Esophagus muscularis mucosa (tissue), 4 donors: ENCODE measurements around the gene ZNF316. TPM values are rescaled to one million over a fixed set of nuclear protein-coding genes. Genes with fewer than 3 reads are reported as not detected.

Experiments
- DNase-seq: peaks from one replicate; pipeline ENCODE4 v3.0.0-alpha.2; 2017; ENCODE audit errors: extremely low spot score
- H3K27ac ChIP-seq, 4 donors: fragments of 200-600 bp; sonication (generic); replicated peaks in 1 of 4; 1 replicate in 3 of 4; 2 replicates in 1 of 4; pipeline ENCODE4 v1.5.1; 2016 to 2019; ENCODE audit warnings: mild to moderate bottlenecking in 1 of 4
- H3K27me3 ChIP-seq, 4 donors: fragments of 200-600 bp; sonication (generic); one replicate each; pipeline versions ENCODE4 v1.5.1 to v1.6.0; 2016 to 2019
- H3K36me3 ChIP-seq, 4 donors: fragments of 200-600 bp; sonication (generic); one replicate each; pipeline ENCODE4 v1.5.1; 2016 to 2019
- H3K4me1 ChIP-seq, 4 donors: fragments of 200-600 bp; sonication (generic); one replicate each; pipeline ENCODE4 v1.5.1; 2016 to 2019
- H3K4me3 ChIP-seq, 4 donors: fragments of 200-600 bp; sonication (generic); 1 replicate in 2 of 4; 2 replicates in 2 of 4; pipeline ENCODE4 v1.5.1; 2016 to 2019; ENCODE audit warnings: mild to moderate bottlenecking in 4 of 4, moderate library complexity in 1 of 4
- H3K9me3 ChIP-seq, 4 donors: fragments of 200-600 bp; sonication (generic); 1 replicate in 3 of 4; 2 replicates in 1 of 4; pipeline ENCODE4 v1.5.1; 2016 to 2019
- CTCF ChIP-seq, 3 experiments: fragments of 200-600 bp in 2 of 3; fragments of 450-650 bp in 1 of 3; sonication (generic) in 2 of 3; IDR thresholded peaks; one replicate each; pipeline ENCODE4 v1.5.1; 2017 to 2019; ENCODE audit warnings: antibody characterized with exemption in 3 of 3, mild to moderate bottlenecking in 2 of 3, moderate library complexity in 1 of 3
- EP300 ChIP-seq: sonication (generic); formaldehyde crosslinking; IDR thresholded peaks from one replicate; pipeline ENCODE4 v1.6.1; 2017; ENCODE audit warnings: antibody characterized with exemption
- POLR2A ChIP-seq: fragments of 450-650 bp; IDR thresholded peaks from one replicate; pipeline ENCODE4 v1.6.1; 2017; ENCODE audit warnings: antibody characterized with exemption, moderate library complexity, mild to moderate bottlenecking, low read depth
- POLR2AphosphoS5 ChIP-seq, 2 donors: sonication (generic); formaldehyde crosslinking; IDR thresholded peaks; one replicate each; pipeline ENCODE4 v1.6.1; 2017; ENCODE audit warnings: antibody characterized with exemption in 2 of 2
- WGBS: methylation state at CpG from one replicate; pipeline ENCODE4 v1.1.5; 2018; 5-methylcytosine and 5-hydroxymethylcytosine counted together
- intact Hi-C: fragments of 100-400 bp; cut with DNase I; formaldehyde crosslinking; loops from one replicate; pipeline ENCODE4 v1.15.1; 2023
- total RNA-seq, 4 donors: library from RNA; depleted of rRNA; stranded (reverse); fragments of >200 nt; gene quantifications; one replicate each; pipeline versions ENCODE4 v1.1.0 to v1.2.1, GENCODE V29; 2016

ZNF316 gene
- total RNA-seq, 4 donors from 2014 or later: 24.0 to 38.9 (median 30.8) TPM

DNA sequence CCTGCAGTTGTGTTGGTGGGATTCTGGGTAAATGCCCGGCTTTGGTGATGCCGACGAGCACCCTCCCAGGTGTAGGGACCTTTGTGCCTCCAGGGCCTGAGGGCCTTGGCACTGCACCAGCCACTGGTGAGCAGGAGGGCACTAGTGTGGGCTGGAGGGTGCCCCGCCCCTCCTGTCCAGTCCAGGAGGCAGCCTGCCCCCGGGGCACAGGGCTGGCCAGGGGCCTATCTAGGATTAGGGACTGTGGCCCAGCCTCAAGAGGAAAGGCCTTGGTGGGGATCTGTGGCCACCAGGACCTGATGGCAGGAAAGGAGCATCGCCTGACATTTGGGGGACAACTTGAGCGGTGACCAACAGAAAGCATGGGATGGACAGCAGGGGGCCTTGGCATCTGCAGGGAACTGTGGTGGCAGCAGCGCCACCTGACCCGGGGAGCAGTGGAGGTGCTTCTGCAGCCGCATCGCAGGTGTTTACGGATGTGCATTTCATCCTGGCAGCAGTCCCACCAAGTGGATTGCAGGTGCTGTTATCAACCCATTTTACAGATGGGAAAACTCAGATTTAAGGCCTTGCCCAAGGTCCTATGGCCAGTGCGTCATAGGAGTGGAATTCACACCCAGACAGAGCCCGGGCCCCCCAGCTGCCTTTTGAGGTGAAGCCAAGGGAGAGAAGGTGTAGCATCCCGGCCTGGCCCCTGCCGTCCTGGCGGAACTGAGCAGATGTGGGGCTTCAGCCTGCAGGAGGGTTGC is 11.1 kb downstream of the ZNF316 start:
- no peak overlapping the region for H3K27ac ChIP-seq
- WGBS: 86% methylated on average over 11 of the region's 17 CpGs
- H3K27me3 ChIP-seq: no peaks in the 10 kb centered on the region
- peaks cover 45 to 100% (median 95%) of the 10 kb centered on the region in 4 donors for H3K36me3 ChIP-seq
- no peak overlapping the region for H3K4me3 ChIP-seq
- H3K4me1 ChIP-seq: no peaks in the 10 kb centered on the region
- DNase-seq: no peak
- H3K9me3 ChIP-seq: peaks cover 0 to 3% (median 0%) of the 10 kb centered on the region in 4 donors
- intact Hi-C loops: no loop called here
- no peak for TF ChIP-seq EP300
- no peak for TF ChIP-seq POLR2A
- TF ChIP-seq POLR2AphosphoS5 (IDR thresholded peaks at IDR 0.05): no peak
- no peak for TF ChIP-seq CTCF (IDR thresholded peaks at IDR 0.05)

- no peaks in the 10 kb centered on the region for H3K27me3 ChIP-seq
- peaks cover 44 to 99% (median 93%) of the 10 kb centered on the region in 4 donors for H3K36me3 ChIP-seq
- H3K9me3 ChIP-seq: peaks cover 0 to 3% (median 0%) of the 10 kb centered on the region in 4 donors
- no peak overlapping the region for H3K4me3 ChIP-seq
- intact Hi-C loops: no loop called here
- TF ChIP-seq POLR2AphosphoS5 (IDR thresholded peaks at IDR 0.05): no peak
- no peak for TF ChIP-seq CTCF (IDR thresholded peaks at IDR 0.05)
- TF ChIP-seq EP300: no peak
- 90% methylated on average over 3 of the region's 5 CpGs for WGBS
- DNase-seq: no peak
- H3K4me1 ChIP-seq: no peaks in the 10 kb centered on the region
- no peak overlapping the region for H3K27ac ChIP-seq
Measured at GRCh38 chr7:6648815-6649104, 11.6 kb downstream of the ZNF316 start.

DNA sequence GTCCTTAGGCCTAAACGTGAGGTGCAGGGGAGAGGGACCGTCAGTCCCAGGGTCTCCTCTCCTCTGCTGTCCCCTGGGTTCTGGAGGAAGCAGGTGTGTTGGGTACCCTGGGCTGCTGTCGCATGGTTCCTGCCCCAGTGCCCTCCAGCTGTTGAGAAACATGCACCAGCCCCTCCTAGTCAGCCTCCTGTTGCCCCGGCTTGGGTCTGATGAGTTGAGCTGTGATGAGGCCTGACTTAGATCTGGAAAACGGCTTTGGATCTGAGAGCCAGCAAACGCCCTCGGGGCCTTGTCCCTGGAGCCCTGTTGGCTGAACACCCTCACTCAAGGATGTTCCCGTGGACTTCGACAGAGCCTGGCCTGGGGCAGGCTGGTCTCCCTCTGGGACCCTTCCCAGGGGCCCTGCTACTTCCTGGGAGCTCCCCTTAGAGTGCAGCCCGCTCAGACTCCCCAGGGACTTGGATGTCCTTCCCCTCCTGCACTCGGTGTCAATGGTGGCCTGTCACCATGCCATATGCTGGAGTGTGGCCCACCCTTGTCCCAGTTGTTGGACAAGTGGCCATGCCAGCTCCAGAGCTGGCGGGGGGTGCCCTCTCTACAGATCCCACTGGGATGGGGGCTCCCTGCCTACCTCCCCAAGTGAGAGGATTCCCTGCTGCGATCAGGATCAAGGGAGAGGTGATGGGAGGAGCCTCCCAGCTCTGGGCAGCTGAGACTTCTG is 12.3 kb downstream of the ZNF316 start:
- TF ChIP-seq EP300: no peak
- TF ChIP-seq POLR2AphosphoS5 (IDR thresholded peaks at IDR 0.05): no peak
- TF ChIP-seq POLR2A: no peak
- TF ChIP-seq CTCF (IDR thresholded peaks at IDR 0.05): no peak
- Histone ChIP-seq H3K4me1 (no peaks in the 10 kb centered on the region), H3K4me3 (no peak overlapping the region), H3K27me3 (no peaks in the 10 kb centered on the region), H3K36me3 (peaks cover 44 to 99% (median 92%) of the 10 kb centered on the region in 4 donors), H3K27ac (no peak overlapping the region), H3K9me3 (peaks cover 0 to 3% (median 0%) of the 10 kb centered on the region in 4 donors)
- 82% methylated on average over 6 of the region's 13 CpGs for WGBS
- intact Hi-C loops: no loop called here
- DNase-seq: no peak

DNA sequence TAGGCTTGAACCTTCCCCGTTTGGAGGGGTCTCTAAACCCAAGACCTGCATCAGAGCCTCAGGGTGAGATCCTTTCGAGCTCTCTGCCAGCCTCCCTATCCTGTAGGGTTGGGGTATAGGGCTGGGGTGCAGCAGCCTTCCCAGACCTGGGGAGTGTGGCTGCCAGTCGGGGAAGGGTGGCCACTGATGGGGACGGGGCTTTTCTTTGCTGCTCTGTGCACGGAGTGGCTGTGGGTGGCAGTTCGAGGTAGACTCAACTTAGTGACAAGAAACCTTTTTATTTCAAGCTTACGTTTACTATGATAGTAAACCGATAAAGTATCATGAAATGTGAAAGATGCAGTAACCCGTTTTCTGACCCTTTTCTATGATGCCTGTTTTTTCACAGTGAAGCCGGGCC is 13.0 kb downstream of the ZNF316 start:
- no peak for DNase-seq
- peaks cover 43 to 99% (median 92%) of the 10 kb centered on the region in 4 donors for H3K36me3 ChIP-seq
- H3K9me3 ChIP-seq: peaks cover 0 to 3% (median 0%) of the 10 kb centered on the region in 4 donors
- 96% methylated on average over 10 of the region's 10 CpGs for WGBS
- H3K27me3 ChIP-seq: no peaks in the 10 kb centered on the region
- intact Hi-C loops: no loop called here
- TF ChIP-seq POLR2AphosphoS5 (IDR thresholded peaks at IDR 0.05) (no peak), POLR2A (no peak), CTCF (IDR thresholded peaks at IDR 0.05) (no peak), EP300 (no peak)
- no peak overlapping the region for H3K4me3 ChIP-seq
- H3K4me1 ChIP-seq: no peaks in the 10 kb centered on the region
- no peak overlapping the region for H3K27ac ChIP-seq
